ENCODE measurements around the gene RGS6.

RGS6 gene

DNA sequence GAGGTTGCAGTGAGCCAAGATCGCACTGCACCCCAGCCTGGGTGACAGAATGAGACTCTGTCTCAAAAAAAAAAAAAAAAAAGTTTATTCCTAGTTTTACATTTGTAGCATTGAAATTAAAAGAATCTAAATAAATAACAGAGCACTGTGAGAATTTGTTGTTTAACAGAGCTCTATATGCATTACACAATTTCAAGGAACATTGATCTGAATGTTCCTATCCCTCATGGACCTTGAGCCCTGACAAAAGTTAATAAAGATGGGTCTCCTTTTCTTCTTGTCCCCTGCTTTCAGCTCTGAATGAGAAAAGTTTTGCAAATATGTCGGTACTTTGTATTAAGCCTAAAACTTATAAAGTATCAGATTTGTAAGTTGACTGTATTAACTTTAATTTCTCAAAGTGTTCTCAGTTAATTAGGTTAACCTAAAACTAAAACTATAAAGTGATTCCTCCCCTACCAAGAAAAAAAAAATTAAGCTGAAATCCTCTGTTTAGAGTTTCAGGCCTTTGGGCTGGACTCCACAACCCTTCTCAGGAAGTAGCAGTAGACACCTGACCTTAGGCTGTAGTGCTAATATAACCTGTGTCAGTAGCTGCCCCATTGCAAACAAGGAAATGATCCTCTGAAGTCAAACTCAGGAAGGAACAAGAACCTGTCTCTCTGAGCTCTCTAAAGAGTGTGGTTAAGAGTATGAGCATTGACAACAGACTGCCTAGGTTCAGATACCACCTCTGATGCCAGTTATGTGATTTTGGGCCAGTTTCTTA lies 484.0 kb downstream of the RGS6 start:
- no peak for DNase-seq

DNA sequence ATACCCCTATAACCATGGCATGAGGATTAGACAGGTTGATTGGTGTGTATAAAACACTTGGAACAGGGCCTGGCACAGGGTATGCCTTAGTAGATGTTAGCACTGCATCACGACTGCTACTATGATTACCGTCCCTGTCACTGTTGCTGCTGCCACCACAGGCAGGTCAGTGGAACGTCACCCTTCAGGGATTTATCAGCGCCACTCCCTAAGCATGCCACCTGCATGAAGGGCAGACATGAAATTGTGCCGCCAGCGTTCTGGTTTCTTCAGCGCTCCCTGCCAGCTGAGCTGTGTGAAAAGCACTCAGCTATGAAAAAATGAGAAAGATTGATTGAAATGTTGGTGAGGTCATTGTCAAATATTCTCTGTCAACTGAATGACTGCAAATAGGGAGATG lies 484.7 kb downstream of the RGS6 start:
- DNase-seq: no peak

GRCh38 chr14:72418806-72419205 lies 486.6 kb downstream of the RGS6 start:
- DNase-seq: no peak

DNA sequence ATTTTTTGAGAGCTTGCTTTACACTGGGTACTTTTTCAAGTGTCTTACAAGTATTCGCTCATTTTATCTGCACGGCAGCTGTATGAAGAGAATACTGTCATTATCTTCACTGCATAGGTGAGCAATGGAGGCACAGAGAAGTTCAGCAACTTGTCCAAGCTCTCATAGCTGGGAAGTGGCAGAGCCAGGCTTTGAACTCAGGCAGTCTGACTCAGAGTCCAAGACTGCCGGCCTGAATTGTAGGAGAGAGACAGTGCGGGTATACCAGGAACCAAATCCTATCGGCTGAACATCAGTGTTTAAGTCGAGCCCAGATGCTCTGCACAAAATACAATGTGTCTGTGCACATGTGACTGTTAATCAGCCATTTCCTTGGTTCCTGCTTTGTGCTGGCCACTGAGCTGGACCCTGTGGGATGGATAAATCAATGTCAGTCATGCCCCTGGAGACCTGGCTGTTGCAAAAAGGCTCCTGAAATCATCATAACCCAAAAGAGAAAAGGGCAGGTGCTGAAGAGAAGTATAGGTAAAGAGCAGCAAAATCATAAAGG lies 487.1 kb downstream of the RGS6 start:
- DNase-seq: no peak

- DNase-seq: peak; percentile 64
These were observed 488.7 kb downstream of the RGS6 start for GRCh38 chr14:72420749-72421474.

- DNase-seq: no peak
These were observed 491.7 kb downstream of the RGS6 start for GRCh38 chr14:72423957-72424356.

GRCh38 chr14:72430457-72430856 lies 498.2 kb downstream of the RGS6 start:
- no peak for DNase-seq

GRCh38 chr14:72432748-72433147 lies 500.5 kb downstream of the RGS6 start:
- no peak for DNase-seq

DNA sequence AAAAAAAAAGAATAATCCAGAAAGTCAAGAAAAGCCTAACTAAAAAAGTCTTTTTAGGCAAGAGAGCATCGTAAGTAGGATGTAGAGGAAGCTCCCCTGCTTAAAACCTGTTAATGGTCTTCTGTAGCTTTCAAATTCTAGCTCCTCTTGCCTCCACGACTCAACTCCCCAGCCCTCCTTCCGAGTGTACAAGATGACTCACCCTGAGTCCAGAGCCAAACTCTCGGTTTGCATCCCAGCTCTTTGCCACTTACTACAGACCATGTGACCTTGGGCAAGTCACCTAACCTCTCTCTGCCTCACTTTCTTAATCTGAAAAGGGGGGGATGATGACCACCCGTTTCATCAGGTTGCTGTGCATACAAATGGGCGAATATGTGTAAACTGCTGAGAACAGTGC lies 501.3 kb downstream of the RGS6 start:
- peak; percentile 21 for DNase-seq

DNA sequence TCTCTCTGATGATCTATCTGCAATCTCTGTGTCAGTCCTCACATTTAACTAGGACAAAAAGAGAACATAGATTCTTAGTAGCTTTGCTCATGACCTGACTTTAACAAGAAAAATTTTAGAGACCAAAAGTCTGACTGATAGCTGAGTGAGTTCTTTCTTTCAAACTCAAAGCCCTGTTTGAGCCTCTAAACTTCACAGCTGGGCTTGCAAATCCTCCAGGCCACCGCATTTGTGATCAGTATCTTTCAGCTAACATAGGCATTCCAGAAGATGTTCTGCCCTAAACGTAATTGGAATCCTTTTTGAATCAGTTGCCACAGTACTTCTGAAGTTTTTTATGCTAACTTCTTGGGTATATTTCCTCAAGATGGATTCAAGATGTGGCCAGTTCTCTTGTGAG lies 502.6 kb downstream of the RGS6 start:
- no peak for DNase-seq

GRCh38 chr14:72439707-72440106 lies 507.5 kb downstream of the RGS6 start:
- DNase-seq: no peak

GRCh38 chr14:72443256-72443655 lies 511.0 kb downstream of the RGS6 start:
- DNase-seq: no peak

DNA sequence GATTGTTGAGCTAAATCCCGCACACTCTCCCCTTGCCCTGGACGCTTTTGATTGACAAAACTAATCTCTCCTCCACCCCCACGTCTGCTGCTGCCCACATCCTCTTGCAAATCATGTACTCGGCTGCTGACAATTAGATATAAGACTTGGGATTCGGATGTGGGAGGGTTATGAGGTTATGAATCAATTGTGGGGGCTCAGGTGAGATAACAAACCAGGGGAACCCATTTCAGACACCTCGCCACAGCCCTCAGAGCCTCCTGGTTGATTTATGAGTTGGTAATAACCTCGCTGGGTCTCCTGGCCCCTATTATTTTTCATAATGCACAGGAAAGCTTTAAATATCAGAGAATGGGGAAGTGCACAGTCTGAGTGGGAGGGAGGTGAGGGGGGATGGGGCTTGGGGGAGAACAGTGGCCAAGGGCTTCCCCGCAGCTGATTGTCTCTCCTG lies 511.8 kb downstream of the RGS6 start:
- no peak for DNase-seq

DNA sequence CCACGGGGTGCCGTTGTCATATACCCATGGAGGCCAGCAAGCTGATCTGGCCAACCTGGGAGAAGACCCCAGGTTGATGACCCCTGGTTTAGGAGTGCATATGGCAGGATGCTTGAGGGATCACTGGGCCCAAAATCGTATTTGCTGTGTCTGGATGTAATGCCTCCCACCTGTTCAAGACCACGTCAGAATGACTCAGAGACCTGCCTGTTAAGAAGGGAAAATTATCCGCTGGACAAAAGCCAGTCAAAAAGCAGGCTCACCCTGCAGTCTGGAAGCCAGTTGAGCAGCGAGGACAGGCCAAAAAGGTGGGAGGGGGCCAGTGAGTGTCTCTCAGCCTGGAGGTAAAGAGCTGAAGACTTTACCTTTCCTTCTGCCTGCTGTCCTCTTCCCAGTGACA lies 512.5 kb downstream of the RGS6 start:
- DNase-seq: no peak

GRCh38 chr14:72448212-72448611 lies 516.0 kb downstream of the RGS6 start:
- DNase-seq: no peak

DNA sequence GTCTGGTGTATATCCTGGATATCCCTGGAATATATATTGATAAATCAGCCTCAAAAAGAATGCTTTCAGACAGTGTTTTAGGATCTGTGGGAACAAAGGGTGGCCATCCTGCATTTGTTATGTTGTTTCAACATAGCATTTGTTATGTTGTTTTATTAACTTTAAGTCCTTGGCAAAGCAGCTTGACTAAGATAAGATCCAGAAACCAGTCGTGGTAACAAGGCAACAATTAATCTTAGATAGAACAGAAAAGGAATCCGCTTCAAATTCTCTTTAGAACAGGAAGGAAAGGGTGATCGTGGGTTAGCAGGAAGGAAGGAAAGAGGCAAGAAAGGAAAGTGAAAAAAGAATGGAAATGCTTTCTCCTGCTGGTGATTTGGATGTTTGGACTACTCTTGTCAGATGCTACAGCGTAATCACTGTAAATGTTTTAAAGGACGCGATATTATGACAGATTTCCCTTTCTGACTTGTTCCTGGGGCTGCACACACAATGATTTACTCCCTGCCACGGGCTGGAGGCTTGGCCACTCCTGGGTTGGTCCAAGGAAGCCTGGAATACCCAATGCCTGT lies 518.3 kb downstream of the RGS6 start:
- DNase-seq: no peak

GRCh38 chr14:72451054-72451972 lies 519.1 kb downstream of the RGS6 start:
- DNase-seq: peak; percentile 16

DNA sequence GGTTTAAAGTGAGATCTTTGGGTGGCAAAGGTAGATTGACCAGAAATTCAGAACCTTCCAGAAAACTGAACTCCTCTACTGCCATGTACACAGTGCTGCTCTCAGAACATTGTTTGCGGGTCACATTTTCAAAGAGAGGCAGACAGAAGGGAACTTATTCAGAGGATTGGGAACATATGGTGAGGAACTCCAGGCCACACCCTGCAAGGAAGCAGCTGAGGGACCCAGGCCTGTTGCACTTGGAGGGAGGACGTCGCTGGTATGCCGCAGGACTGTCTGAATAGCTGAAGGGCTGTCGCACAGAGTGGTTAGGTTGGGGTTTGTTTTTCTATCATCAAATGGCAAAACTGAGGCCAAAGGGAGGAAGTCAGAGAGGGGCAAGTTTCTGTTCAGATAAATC lies 520.5 kb downstream of the RGS6 start:
- DNase-seq: no peak

- DNase-seq: no peak
These were observed 522.3 kb downstream of the RGS6 start for GRCh38 chr14:72454388-72455160.

DNA sequence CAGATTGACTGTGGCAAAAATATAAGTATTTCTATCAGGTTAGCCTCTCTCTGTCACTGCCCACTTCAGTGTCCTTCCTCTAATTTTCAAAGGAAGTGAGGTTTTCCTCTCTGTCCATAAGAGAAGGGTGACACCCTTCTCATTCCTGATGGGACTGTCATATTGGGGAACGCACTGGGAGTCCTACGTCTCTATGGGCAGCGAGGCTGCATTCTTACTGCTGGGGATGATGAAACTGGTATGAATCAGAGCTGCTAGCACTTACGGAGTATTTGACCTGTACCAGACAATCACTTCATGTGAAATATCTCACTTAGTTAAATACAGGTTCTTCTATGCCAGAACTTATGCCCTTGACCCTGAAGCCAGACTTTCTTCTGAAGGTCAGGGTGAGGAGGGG lies 525.4 kb downstream of the RGS6 start:
- DNase-seq: peak; percentile 63

- no peak for DNase-seq
These were observed 529.8 kb downstream of the RGS6 start for GRCh38 chr14:72462056-72462455.
